T-cell (primary cell): ENCODE results near the gene LARGE1. TPM values are rescaled to one million over a fixed set of nuclear protein-coding genes. Genes with fewer than 3 reads are reported as not detected.

Experiments used
- ATAC-seq, 4 experiments: fragments of 200-7000 bp in 3 of 4; fragments of 150-1000 bp in 1 of 4; cut with Tn5 transposase; replicated peaks in 1 of 4; 1 replicate in 3 of 4; 2 replicates in 1 of 4; pipeline ENCODE4 v1.10.0; 2021; ENCODE audit warnings: moderate library complexity in 3 of 4, mild to moderate bottlenecking in 2 of 4, moderate number of reproducible peaks in 1 of 4
- CTCF ChIA-PET, 2 donors: fragments of 300-600 bp; sonication (Branson Sonifier 250); formaldehyde crosslinking; loops; one replicate each; lab custom pipeline; 2022; ENCODE audit warnings: antibody characterized with exemption in 2 of 2; lab: Charles Lee
- POLR2A ChIA-PET, 2 donors: fragments of 300-600 bp; sonication (Branson Sonifier 250); formaldehyde crosslinking; loops; one replicate each; lab custom pipeline; 2022; ENCODE audit warnings: antibody characterized with exemption in 2 of 2; lab: Charles Lee
- DNase-seq, 35 experiments: peaks; one replicate each; pipeline versions ENCODE4 v3.0.0 to v3.0.0-alpha.2; 2013 to 2023
- H3K27ac ChIP-seq: one replicate; pipeline ENCODE4 v1.5.1; 2013; ENCODE audit warnings: low read length
- H3K27me3 ChIP-seq, 2 experiments: replicated peaks in 1 of 2; 1 replicate in 1 of 2; 2 replicates in 1 of 2; pipeline versions ENCODE4 v1.6.1 to v1.7.0; 2013; ENCODE audit warnings: low read length in 1 of 2, mixed read lengths in 1 of 2; ENCODE audit not compliant: control insufficient read depth in 2 of 2, insufficient read depth in 2 of 2; ENCODE audit errors: extremely low read depth in 1 of 2
- H3K36me3 ChIP-seq, 2 donors: 1 replicate in 1 of 2; 2 replicates in 1 of 2; pipeline versions ENCODE4 v1.6.1 to v1.7.0; 2013; ENCODE audit warnings: low read length in 1 of 2; ENCODE audit not compliant: control insufficient read depth in 2 of 2, insufficient read depth in 1 of 2; ENCODE audit errors: extremely low read depth in 1 of 2
- H3K4me1 ChIP-seq, 2 experiments: 1 replicate in 1 of 2; 2 replicates in 1 of 2; pipeline versions ENCODE4 v1.6.1 to v1.7.0; 2013; ENCODE audit warnings: low read length in 2 of 2, mixed read lengths in 1 of 2; ENCODE audit not compliant: insufficient read depth in 2 of 2, control insufficient read depth in 1 of 2; ENCODE audit errors: extremely low read depth in 1 of 2
- H3K4me3 ChIP-seq, 2 donors: 1 replicate in 1 of 2; 2 replicates in 1 of 2; pipeline versions ENCODE4 v1.5.1 to v1.7.0; 2013; ENCODE audit warnings: mild to moderate bottlenecking in 2 of 2, low read length in 1 of 2, moderate library complexity in 1 of 2; ENCODE audit not compliant: control insufficient read depth in 1 of 2; ENCODE audit errors: extremely low read depth in 1 of 2
- H3K9me3 ChIP-seq: 2 replicates; pipeline ENCODE4 v1.7.0; 2013
- H3K27ac Mint-ChIP-seq, 2 donors: one replicate each; pipeline ENCODE4 v1.8.0; 2020 to 2021; ENCODE audit warnings: mild to moderate bottlenecking in 2 of 2, mixed read lengths in 2 of 2
- H3K27me3 Mint-ChIP-seq, 2 donors: one replicate each; pipeline ENCODE4 v1.8.0; 2021 to 2022; ENCODE audit warnings: mixed read lengths in 2 of 2
- H3K36me3 Mint-ChIP-seq: one replicate; pipeline ENCODE4 v1.8.0; 2021; ENCODE audit warnings: mixed read lengths
- H3K4me1 Mint-ChIP-seq, 3 donors: one replicate each; pipeline ENCODE4 v1.8.0; 2020 to 2022; ENCODE audit warnings: mixed read lengths in 3 of 3, mild to moderate bottlenecking in 1 of 3
- H3K4me3 Mint-ChIP-seq, 3 donors: one replicate each; pipeline ENCODE4 v1.8.0; 2020 to 2022; ENCODE audit warnings: mild to moderate bottlenecking in 3 of 3, mixed read lengths in 3 of 3, moderate library complexity in 3 of 3
- H3K9me3 Mint-ChIP-seq, 3 donors: one replicate each; pipeline ENCODE4 v1.8.0; 2020 to 2022; ENCODE audit warnings: mixed read lengths in 3 of 3
- WGBS: methylation state at CpG from one replicate; pipeline ENCODE4 v1.1.5; 2013; ENCODE audit warnings: missing lambda C conversion rate; ENCODE audit not compliant: insufficient coverage; 5-methylcytosine and 5-hydroxymethylcytosine counted together
- total RNA-seq, 35 experiments: library from RNA in 6 of 35; stranded (reverse) in 6 of 35; fragments of 120-200 nt in 1 of 35; gene quantifications; one replicate each; pipeline versions ENCODE4 v1.2.1 to v1.2.4 and lab custom pipeline; 2013 to 2026

The LARGE1 gene
- total RNA-seq, 5 donors from 2014 or later (not counting 1 experiment from before 2014, with no cell fraction given) = 0.53 to 6.1 (median 3.0) TPM

- Mint-ChIP-seq H3K4me3 (peak overlapping the region; percentile 77 to 86 (median 78)), H3K36me3 (no peaks in the 10 kb centered on the region), H3K4me1 (peaks cover 11 to 18% (median 15%) of the 10 kb centered on the region in 3 donors), H3K27ac (peak overlapping the region in 1 of 2 donors; percentile 68), H3K9me3 (peaks cover 0 to 6% (median 0%) of the 10 kb centered on the region in 3 donors), H3K27me3 (no peaks in the 10 kb centered on the region)
- 33% methylated on average over 4 of the region's 9 CpGs for WGBS
- DNase-seq = peak in 2 of 35 experiments; percentile 4 to 21
- Histone ChIP-seq H3K9me3 (no peaks in the 10 kb centered on the region), H3K4me3 (peak overlapping the region in 1 of 2 donors; percentile 38), H3K27ac (no peak overlapping the region), H3K4me1 (no peaks in the 10 kb centered on the region), H3K36me3 (no peaks in the 10 kb centered on the region), H3K27me3 (no peaks in the 10 kb centered on the region)
- ChIA-PET POLR2A (no interaction called here), CTCF (no interaction called here)
- no peak for ATAC-seq
Measured at GRCh38 chr22:33853200-33854097, 66.8 kb downstream of the LARGE1 start.

DNA sequence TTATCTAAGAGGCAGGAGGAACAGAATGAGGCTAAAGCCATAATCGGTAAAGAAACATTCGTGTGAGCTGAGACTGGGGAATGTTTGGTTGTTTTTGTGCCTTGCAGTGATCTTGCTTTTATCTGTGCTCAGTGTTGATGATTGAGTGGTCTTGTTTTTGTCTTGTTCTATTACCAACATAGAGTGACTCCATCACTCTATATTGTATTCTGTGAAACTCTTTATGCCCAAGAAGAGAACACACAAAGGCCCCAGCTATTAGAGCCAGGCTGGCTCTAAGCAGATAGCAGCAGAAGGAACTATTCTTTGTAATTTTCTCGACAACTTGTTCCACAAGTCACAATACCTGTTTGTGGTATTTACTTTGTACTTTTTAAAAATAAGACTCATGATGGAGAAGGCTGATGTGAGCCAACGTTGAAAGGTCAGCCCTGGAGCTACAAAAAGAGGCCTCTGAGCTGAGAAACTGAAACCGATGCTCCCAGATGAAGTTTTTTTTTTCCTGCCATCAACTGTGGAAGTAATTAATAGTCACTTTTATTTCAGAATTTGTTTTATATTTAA, 68.4 kb downstream of the LARGE1 start:
- CTCF ChIA-PET = no interaction called here
- Histone ChIP-seq H3K27me3 (no peaks in the 10 kb centered on the region), H3K36me3 (no peaks in the 10 kb centered on the region), H3K4me1 (no peaks in the 10 kb centered on the region), H3K9me3 (no peaks in the 10 kb centered on the region), H3K27ac (no peak overlapping the region), H3K4me3 (no peak overlapping the region)
- WGBS = no CpG with 5 or more reads among the region's 5 CpGs
- no peak for DNase-seq
- no peaks in the 10 kb centered on the region for H3K36me3 Mint-ChIP-seq
- POLR2A ChIA-PET = interaction anchor here in 1 of 2 donors (0.6 kb wide), 1 partner anchor 38 kb away, joined by 4 read pairs; no protein-coding TSS in a partner anchor
- no peak overlapping the region for H3K4me3 Mint-ChIP-seq
- no peak for ATAC-seq
- no peak overlapping the region for H3K27ac Mint-ChIP-seq
- H3K27me3 Mint-ChIP-seq = no peaks in the 10 kb centered on the region
- H3K9me3 Mint-ChIP-seq = peaks cover 2 to 7% (median 6%) of the 10 kb centered on the region in 3 donors
- peaks cover 11 to 18% (median 15%) of the 10 kb centered on the region in 3 donors for H3K4me1 Mint-ChIP-seq

GRCh38 chr22:33851240-33851639, 69.0 kb downstream of the LARGE1 start:
- ATAC-seq (no peak), DNase-seq (no peak)
- POLR2A ChIA-PET = interaction anchor here in 1 of 2 donors (0.6 kb wide), 1 partner anchor 39 kb away, joined by 4 read pairs; no protein-coding TSS in a partner anchor
- Histone ChIP-seq H3K27ac (no peak overlapping the region), H3K27me3 (no peaks in the 10 kb centered on the region), H3K4me3 (no peak overlapping the region), H3K4me1 (no peaks in the 10 kb centered on the region), H3K36me3 (no peaks in the 10 kb centered on the region), H3K9me3 (no peaks in the 10 kb centered on the region)
- CTCF ChIA-PET = no interaction called here
- WGBS = 84% methylated on average over 5 of the region's 5 CpGs
- Mint-ChIP-seq H3K9me3 (peaks cover 5 to 12% (median 6%) of the 10 kb centered on the region in 3 donors), H3K4me1 (peaks cover 11 to 18% (median 15%) of the 10 kb centered on the region in 3 donors), H3K27me3 (no peaks in the 10 kb centered on the region), H3K27ac (no peak overlapping the region), H3K36me3 (no peaks in the 10 kb centered on the region), H3K4me3 (no peak overlapping the region)

GRCh38 chr22:33850724-33851123, 69.6 kb downstream of the LARGE1 start:
- no peaks in the 10 kb centered on the region for H3K36me3 Mint-ChIP-seq
- no peak overlapping the region for H3K27ac ChIP-seq
- ChIA-PET POLR2A (no interaction called here), CTCF (no interaction called here)
- H3K4me3 ChIP-seq = no peak overlapping the region
- peaks cover 5 to 14% (median 6%) of the 10 kb centered on the region in 3 donors for H3K9me3 Mint-ChIP-seq
- peaks cover 11 to 18% (median 15%) of the 10 kb centered on the region in 3 donors for H3K4me1 Mint-ChIP-seq
- no peaks in the 10 kb centered on the region for H3K9me3 ChIP-seq
- WGBS = no CpG with 5 or more reads among the region's 2 CpGs
- no peak for DNase-seq
- no peaks in the 10 kb centered on the region for H3K27me3 ChIP-seq
- H3K36me3 ChIP-seq = no peaks in the 10 kb centered on the region
- no peak overlapping the region for H3K27ac Mint-ChIP-seq
- no peaks in the 10 kb centered on the region for H3K27me3 Mint-ChIP-seq
- H3K4me1 ChIP-seq = no peaks in the 10 kb centered on the region
- no peak overlapping the region for H3K4me3 Mint-ChIP-seq
- no peak for ATAC-seq

- Mint-ChIP-seq H3K27ac (no peak overlapping the region), H3K4me3 (no peak overlapping the region), H3K27me3 (no peaks in the 10 kb centered on the region), H3K9me3 (peaks cover 5 to 17% (median 6%) of the 10 kb centered on the region in 3 donors), H3K36me3 (no peaks in the 10 kb centered on the region), H3K4me1 (peaks cover 11 to 18% (median 15%) of the 10 kb centered on the region in 3 donors)
- no peaks in the 10 kb centered on the region for H3K9me3 ChIP-seq
- ChIA-PET POLR2A (no interaction called here), CTCF (no interaction called here)
- H3K36me3 ChIP-seq = no peaks in the 10 kb centered on the region
- ATAC-seq = no peak
- no peaks in the 10 kb centered on the region for H3K27me3 ChIP-seq
- no peaks in the 10 kb centered on the region for H3K4me1 ChIP-seq
- H3K4me3 ChIP-seq = no peak overlapping the region
- DNase-seq = no peak
- no peak overlapping the region for H3K27ac ChIP-seq
- WGBS = 80% methylated on average over 1 of the region's 5 CpGs
Measured at GRCh38 chr22:33850193-33850592, 70.1 kb downstream of the LARGE1 start.

- ATAC-seq (no peak), DNase-seq (no peak)
- Histone ChIP-seq H3K4me1 (no peaks in the 10 kb centered on the region), H3K27ac (no peak overlapping the region), H3K36me3 (no peaks in the 10 kb centered on the region), H3K4me3 (no peak overlapping the region), H3K9me3 (no peaks in the 10 kb centered on the region), H3K27me3 (no peaks in the 10 kb centered on the region)
- H3K9me3 Mint-ChIP-seq = peaks cover 5 to 17% (median 6%) of the 10 kb centered on the region in 3 donors
- CTCF ChIA-PET = no interaction called here
- H3K36me3 Mint-ChIP-seq = no peaks in the 10 kb centered on the region
- 100% methylated on average over 1 of the region's 7 CpGs for WGBS
- POLR2A ChIA-PET = no interaction called here
- peaks cover 1 to 5% (median 4%) of the 10 kb centered on the region in 3 donors for H3K4me1 Mint-ChIP-seq
- H3K4me3 Mint-ChIP-seq = no peak overlapping the region
- no peaks in the 10 kb centered on the region for H3K27me3 Mint-ChIP-seq
- H3K27ac Mint-ChIP-seq = no peak overlapping the region
Measured at GRCh38 chr22:33848251-33848650, 72.0 kb downstream of the LARGE1 start.
